HUES48 (cell line): ENCODE data around the gene MYCL.

ENCODE experiments used
- H3K27ac ChIP-seq: one replicate; pipeline ENCODE4 v1.7.0; 2013; ENCODE audit warnings: low read depth, low read length, inconsistent platforms
- H3K27me3 ChIP-seq: 2 replicates; pipeline ENCODE4 v1.6.1; 2013; ENCODE audit warnings: mild to moderate bottlenecking, low read length; ENCODE audit not compliant: control insufficient read depth, insufficient read depth
- H3K36me3 ChIP-seq: 2 replicates; pipeline ENCODE4 v1.6.1; 2013; ENCODE audit warnings: low read length; ENCODE audit not compliant: control insufficient read depth, insufficient read depth
- H3K4me1 ChIP-seq: 2 replicates; pipeline ENCODE4 v1.6.1; 2013; ENCODE audit warnings: mild to moderate bottlenecking, low read length; ENCODE audit not compliant: control insufficient read depth, insufficient read depth
- H3K4me3 ChIP-seq: 2 replicates; pipeline ENCODE4 v1.5.1; 2013; ENCODE audit warnings: mild to moderate bottlenecking, low read depth, low read length
- H3K9ac ChIP-seq: 2 replicates; pipeline ENCODE4 v1.6.1; 2013; ENCODE audit warnings: mild to moderate bottlenecking, low read depth, low read length, moderate library complexity
- H3K9me3 ChIP-seq: 2 replicates; pipeline ENCODE4 v1.6.1; 2013; ENCODE audit warnings: low read length; ENCODE audit not compliant: control insufficient read depth, insufficient read depth

The MYCL gene

GRCh38 chr1:39849203-39849602 is 52.5 kb downstream of the MYCL start:
- H3K27ac ChIP-seq = no peak overlapping the region
- no peak overlapping the region for H3K4me3 ChIP-seq
- peaks cover 76% of the 10 kb centered on the region for H3K36me3 ChIP-seq
- H3K9ac ChIP-seq = no peak overlapping the region
- no peaks in the 10 kb centered on the region for H3K27me3 ChIP-seq
- H3K9me3 ChIP-seq = no peaks in the 10 kb centered on the region
- H3K4me1 ChIP-seq = no peaks in the 10 kb centered on the region

- Histone ChIP-seq H3K27ac (no peak overlapping the region), H3K36me3 (peaks cover 82% of the 10 kb centered on the region), H3K4me3 (no peak overlapping the region), H3K27me3 (no peaks in the 10 kb centered on the region), H3K9me3 (no peaks in the 10 kb centered on the region), H3K9ac (no peak overlapping the region), H3K4me1 (no peaks in the 10 kb centered on the region)
Measured at GRCh38 chr1:39847940-39848339, 53.8 kb downstream of the MYCL start.

GRCh38 chr1:39846796-39847195 is 54.9 kb downstream of the MYCL start:
- H3K27ac ChIP-seq = no peak overlapping the region
- H3K4me1 ChIP-seq = no peaks in the 10 kb centered on the region
- no peak overlapping the region for H3K4me3 ChIP-seq
- peaks cover 86% of the 10 kb centered on the region for H3K36me3 ChIP-seq
- no peaks in the 10 kb centered on the region for H3K27me3 ChIP-seq
- no peak overlapping the region for H3K9ac ChIP-seq
- no peaks in the 10 kb centered on the region for H3K9me3 ChIP-seq

- Histone ChIP-seq H3K4me1 (no peaks in the 10 kb centered on the region), H3K27ac (no peak overlapping the region), H3K9ac (no peak overlapping the region), H3K27me3 (no peaks in the 10 kb centered on the region), H3K4me3 (no peak overlapping the region), H3K36me3 (peaks cover 93% of the 10 kb centered on the region), H3K9me3 (no peaks in the 10 kb centered on the region)
Measured at GRCh38 chr1:39845569-39846566, 55.8 kb downstream of the MYCL start.
